Prostate gland (tissue), 2 donors: ENCODE measurements around the gene SUCLG1.

ENCODE experiments used
- CTCF ChIP-seq, 4 experiments: fragments of 200-600 bp in 2 of 4; fragments of 450-650 bp in 2 of 4; sonication (generic) in 2 of 4; IDR thresholded peaks; 1 replicate in 3 of 4; 2 replicates in 1 of 4; pipeline ENCODE4 v1.5.1; 2016 to 2019; ENCODE audit warnings: antibody characterized with exemption in 4 of 4, mild to moderate bottlenecking in 2 of 4, moderate library complexity in 2 of 4
- POLR2A ChIP-seq: fragments of 450-650 bp; IDR thresholded peaks from one replicate; pipeline ENCODE4 v1.6.1; 2016; ENCODE audit warnings: antibody characterized with exemption, mild to moderate bottlenecking
- POLR2AphosphoS5 ChIP-seq: sonication (generic); formaldehyde crosslinking; IDR thresholded peaks from one replicate; pipeline ENCODE4 v1.6.1; 2017; ENCODE audit warnings: antibody characterized with exemption

- TF ChIP-seq POLR2A (no peak), CTCF (IDR thresholded peaks at IDR 0.05) (no peak), POLR2AphosphoS5 (no peak)
These were observed 23.5 kb upstream of the SUCLG1 start for GRCh38 chr2:84482603-84483002.
